Measurements from ENCODE around the gene HES2.

- no peak for TF ChIP-seq ZNF274 (IDR thresholded peaks at IDR 0.05; ENCODE audit: low read depth, low read length)
- TF ChIP-seq SUZ12 (IDR thresholded peaks at IDR 0.05; ENCODE audit: extremely low read depth, insufficient read depth, insufficient read length) = no peak
Observed at GRCh38 chr1:6454856-6455751, 35.4 kb upstream of the HES2 start.

All from NT2/D1 (cell line).